A549 (cell line): Measurements from ENCODE around the gene INCA1. TPM values are rescaled to one million over a fixed set of nuclear protein-coding genes. Genes with fewer than 3 reads are reported as not detected.

Experiments used
- ATAC-seq, 2 experiments: fragments of 200-7000 bp in 1 of 2; fragments of >200 bp in 1 of 2; cut with Nextera tagmentation in 1 of 2; cut with Tn5 transposase in 1 of 2; 3 replicates each; pipeline versions ENCODE4 v1.8.0 to v1.9.1; 2018 to 2020; ENCODE audit warnings: mild to moderate bottlenecking in 1 of 2, moderate library complexity in 1 of 2
- CTCF ChIA-PET: fragments of 300-600 bp; sonication (Branson Sonifier 250); formaldehyde crosslinking; extraction: SDS; loops from one replicate; lab custom pipeline; 2021; ENCODE audit warnings: antibody characterized with exemption, inconsistent platforms; lab: Yijun Ruan, JAX
- POLR2A ChIA-PET: fragments of 350-600 bp; formaldehyde crosslinking; extraction: SDS; loops from one replicate; lab custom pipeline; 2021; ENCODE audit warnings: antibody characterized with exemption, inconsistent platforms; lab: Yijun Ruan, JAX
- DNase-seq, 2 experiments: peaks; one replicate each; pipeline versions ENCODE4 v3.0.0 to v3.0.0-alpha.2; 2011 to 2016; ENCODE audit warnings: low read depth in 1 of 2, low spot score in 1 of 2
- FAIRE-seq: peaks from 2 replicates; lab custom pipeline; 2011; peaks lifted over from hg19 to GRCh38; lab: Jason Lieb, UNC
- H3K27ac ChIP-seq, 2 experiments: fragments of >200 bp; sonication (Bioruptor Twin); formaldehyde crosslinking; 3 replicates each; pipeline ENCODE4 v1.5.1; 2016 to 2017
- H3K4me1 ChIP-seq: fragments of >200 bp; sonication (Bioruptor Twin); formaldehyde crosslinking; 3 replicates; pipeline ENCODE4 v1.6.1; 2016
- H3K4me2 ChIP-seq: fragments of >200 bp; sonication (Bioruptor Twin); formaldehyde crosslinking; 3 replicates; pipeline ENCODE4 v1.6.1; 2016
- H3K4me3 ChIP-seq: fragments of >200 bp; sonication (Bioruptor Twin); formaldehyde crosslinking; 3 replicates; pipeline ENCODE4 v1.5.1; 2016
- H3K9me3 ChIP-seq: fragments of >200 bp; sonication (Bioruptor Twin); formaldehyde crosslinking; 3 replicates; pipeline ENCODE4 v1.6.1; 2016
- BCL3 ChIP-seq: fragments of >200 bp; sonication (Bioruptor Twin); formaldehyde crosslinking; IDR thresholded peaks from 3 replicates; pipeline ENCODE4 v1.6.1; 2016
- CBX2 ChIP-seq: fragments of 200-600 bp; sonication (generic); IDR thresholded peaks from 2 replicates; pipeline ENCODE4 v1.6.1; 2016; ENCODE audit warnings: low read depth, mild to moderate bottlenecking, borderline replicate concordance
- CBX8 ChIP-seq: fragments of 200-600 bp; sonication (generic); IDR thresholded peaks from 2 replicates; pipeline ENCODE4 v1.6.1; 2016
- CHD4 ChIP-seq: fragments of 200-600 bp; sonication (generic); IDR thresholded peaks from 2 replicates; pipeline ENCODE4 v1.6.1; 2016; ENCODE audit warnings: antibody characterized with exemption, mild to moderate bottlenecking, borderline replicate concordance
- EP300 ChIP-seq, 2 experiments: fragments of >200 bp; sonication (Bioruptor Twin); formaldehyde crosslinking; IDR thresholded peaks; 2 replicates in 1 of 2; 3 replicates in 1 of 2; pipeline ENCODE4 v1.6.1; 2016 to 2017
- FOSL2 ChIP-seq, 2 experiments: fragments of 450-650 bp in 1 of 2; fragments of >200 bp in 1 of 2; sonication (Bioruptor Twin) in 1 of 2; formaldehyde crosslinking; IDR thresholded peaks; 2 replicates each; pipeline versions ENCODE4 v1.5.0 to v1.6.1; 2016 to 2020; ENCODE audit warnings: mild to moderate bottlenecking in 1 of 2, moderate library complexity in 1 of 2
- HEYL ChIP-seq: fragments of 250-450 bp; sonication (Bioruptor Pico); IDR thresholded peaks from 2 replicates; pipeline ENCODE4 v1.8.0; 2021; ENCODE audit warnings: mild to moderate bottlenecking, moderate library complexity
- MAFK ChIP-seq: fragments of 450-650 bp; IDR thresholded peaks from 2 replicates; pipeline ENCODE4 v1.6.1; 2014; ENCODE audit not compliant: partially characterized antibody
- MYC ChIP-seq: IDR thresholded peaks from 2 replicates; pipeline ENCODE4 v1.6.1; 2012; ENCODE audit warnings: mild to moderate bottlenecking, inconsistent platforms, low read length, improper control_type of control experiment, borderline replicate concordance
- NFE2L2 ChIP-seq: fragments of 150-350 bp; conservative IDR thresholded peaks from 2 replicates; pipeline ENCODE4 v1.6.1; 2014; ENCODE audit warnings: low read length
- NPAS2 ChIP-seq: fragments of 250-450 bp; sonication (Bioruptor Pico); IDR thresholded peaks from 2 replicates; pipeline ENCODE4 v1.8.0; 2022; ENCODE audit warnings: mild to moderate bottlenecking, moderate library complexity, borderline replicate concordance
- NR3C1 ChIP-seq: fragments of >200 bp; sonication (Bioruptor Twin); formaldehyde crosslinking; IDR thresholded peaks from 3 replicates; pipeline ENCODE4 v1.6.1; 2017
- PHF8 ChIP-seq: fragments of 200-600 bp; sonication (generic); IDR thresholded peaks from 2 replicates; pipeline ENCODE4 v1.6.1; 2016; ENCODE audit warnings: low read depth, mild to moderate bottlenecking, antibody characterized with exemption, moderate library complexity, borderline replicate concordance
- POLR2A ChIP-seq: IDR thresholded peaks from 2 replicates; pipeline ENCODE4 v1.6.1; 2012; ENCODE audit warnings: mild to moderate bottlenecking, low read length
- RARB ChIP-seq: fragments of 250-450 bp; sonication (Bioruptor Pico); IDR thresholded peaks from 2 replicates; pipeline ENCODE4 v1.8.0; 2021; ENCODE audit warnings: mild to moderate bottlenecking, moderate library complexity
- RFX5 ChIP-seq: fragments of 450-650 bp; IDR thresholded peaks from 2 replicates; pipeline ENCODE4 v1.7.1; 2014; ENCODE audit warnings: antibody characterized with exemption, mild to moderate bottlenecking, moderate library complexity
- SREBF2 ChIP-seq: fragments of 450-650 bp; IDR thresholded peaks from 2 replicates; pipeline ENCODE4 v1.6.1; 2014; ENCODE audit warnings: mild to moderate bottlenecking, moderate library complexity
- TP53 ChIP-seq: fragments of 250-450 bp; sonication (Bioruptor Pico); IDR thresholded peaks from 2 replicates; pipeline ENCODE4 v1.5.0; 2021; ENCODE audit warnings: mild to moderate bottlenecking, moderate library complexity
- WGBS: methylation state at CpG from one replicate; pipeline ENCODE4 v1.1.6; 2017; ENCODE audit errors: missing lambda C conversion rate; 5-methylcytosine and 5-hydroxymethylcytosine counted together
- polyA plus RNA-seq, 4 experiments: library from polyadenylated mRNA; depleted of rRNA in 3 of 4; stranded (reverse); fragments of >200 nt; fragmentation: RNase III in 1 of 4; extraction: RNeasy Plus Mini Kit Qiagen cat#74134 plus additional on column Dnase treatment in 1 of 4; gene quantifications; 2 replicates in 3 of 4; 3 replicates in 1 of 4; pipeline ENCODE4 v1.2.3, GENCODE V29; 2011 to 2017
- TF ChIP-seq, protein P1 (sequence below): IDR thresholded peaks from 2 replicates; pipeline ENCODE4 v1.6.1; 2012
- TF ChIP-seq, protein P2 (sequence below): fragments of 250-450 bp; sonication (Bioruptor Pico); IDR thresholded peaks from 2 replicates; pipeline ENCODE4 v1.5.0; 2021; ENCODE audit warnings: mild to moderate bottlenecking, moderate library complexity, borderline replicate concordance
- TF ChIP-seq, protein P3 (sequence below): IDR thresholded peaks from 2 replicates; pipeline ENCODE4 v1.6.1; 2012; ENCODE audit warnings: low read depth, borderline replicate concordance

INCA1 gene
- polyA plus RNA-seq, 2 of the 4 experiments (the other 2 are of a cell fraction) = 0.66 to 1.1 TPM

DNA sequence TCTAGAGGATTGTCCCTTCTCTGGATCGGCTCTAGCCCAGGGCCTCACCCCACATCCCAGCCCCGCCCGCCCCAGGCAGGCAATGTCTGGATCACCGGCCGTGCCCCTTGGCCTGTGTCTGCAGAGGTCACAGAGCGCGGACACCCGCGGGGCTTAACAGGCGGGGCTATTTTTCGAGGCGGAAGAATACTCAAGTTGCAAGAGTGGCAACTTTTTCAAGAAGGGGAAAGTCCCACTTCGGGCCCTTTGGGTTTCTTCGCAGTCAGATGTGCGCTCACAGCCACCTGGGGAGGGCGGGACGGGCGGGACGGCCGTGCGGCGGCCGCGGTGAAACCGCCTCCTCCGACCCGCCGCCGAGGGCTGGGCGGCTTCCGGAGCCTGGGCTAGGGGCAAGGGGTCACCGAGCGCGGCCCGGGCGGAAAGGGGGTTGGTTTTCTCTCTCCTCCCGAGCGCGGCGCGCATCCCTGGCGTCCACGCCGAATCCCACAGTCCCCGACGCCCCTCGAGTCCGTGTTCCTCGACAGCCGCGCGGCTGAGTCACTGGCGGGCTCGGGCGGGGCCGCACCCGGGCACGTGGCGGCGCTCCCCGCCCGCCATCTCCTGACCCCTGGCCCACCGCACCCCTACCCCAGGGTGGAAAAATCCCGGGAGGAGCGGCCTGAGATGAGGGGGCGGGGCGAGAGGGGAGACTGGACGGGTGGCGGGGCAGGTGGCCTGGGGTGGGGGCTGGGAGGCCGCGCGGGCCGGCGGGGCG lies 47.8 kb downstream of the INCA1 start (continued):
- TF ChIP-seq, protein P1, sequence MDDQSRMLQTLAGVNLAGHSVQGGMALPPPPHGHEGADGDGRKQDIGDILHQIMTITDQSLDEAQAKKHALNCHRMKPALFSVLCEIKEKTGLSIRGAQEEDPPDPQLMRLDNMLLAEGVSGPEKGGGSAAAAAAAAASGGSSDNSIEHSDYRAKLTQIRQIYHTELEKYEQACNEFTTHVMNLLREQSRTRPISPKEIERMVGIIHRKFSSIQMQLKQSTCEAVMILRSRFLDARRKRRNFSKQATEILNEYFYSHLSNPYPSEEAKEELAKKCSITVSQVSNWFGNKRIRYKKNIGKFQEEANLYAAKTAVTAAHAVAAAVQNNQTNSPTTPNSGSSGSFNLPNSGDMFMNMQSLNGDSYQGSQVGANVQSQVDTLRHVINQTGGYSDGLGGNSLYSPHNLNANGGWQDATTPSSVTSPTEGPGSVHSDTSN = no peak; the same call in 1 of the 2 replicates
- TF ChIP-seq SREBF2 = no peak
- no peak for TF ChIP-seq NFE2L2
- TF ChIP-seq MAFK = no peak
- TF ChIP-seq CHD4 = no peak
- no peak for TF ChIP-seq CBX8
- TF ChIP-seq RFX5 = no peak
- 0 out of 2 replicates have a peak, but pooled peaks have one; percentile 4 for TF ChIP-seq PHF8
- TF ChIP-seq, protein P2, sequence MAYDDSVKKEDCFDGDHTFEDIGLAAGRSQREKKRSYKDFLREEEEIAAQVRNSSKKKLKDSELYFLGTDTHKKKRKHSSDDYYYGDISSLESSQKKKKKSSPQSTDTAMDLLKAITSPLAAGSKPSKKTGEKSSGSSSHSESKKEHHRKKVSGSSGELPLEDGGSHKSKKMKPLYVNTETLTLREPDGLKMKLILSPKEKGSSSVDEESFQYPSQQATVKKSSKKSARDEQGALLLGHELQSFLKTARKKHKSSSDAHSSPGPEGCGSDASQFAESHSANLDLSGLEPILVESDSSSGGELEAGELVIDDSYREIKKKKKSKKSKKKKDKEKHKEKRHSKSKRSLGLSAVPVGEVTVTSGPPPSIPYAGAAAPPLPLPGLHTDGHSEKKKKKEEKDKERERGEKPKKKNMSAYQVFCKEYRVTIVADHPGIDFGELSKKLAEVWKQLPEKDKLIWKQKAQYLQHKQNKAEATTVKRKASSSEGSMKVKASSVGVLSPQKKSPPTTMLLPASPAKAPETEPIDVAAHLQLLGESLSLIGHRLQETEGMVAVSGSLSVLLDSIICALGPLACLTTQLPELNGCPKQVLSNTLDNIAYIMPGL (CRISPR knock-in tag) = no peak
- TF ChIP-seq NPAS2 (CRISPR knock-in tag) = no peak
- TF ChIP-seq FOSL2 (IDR thresholded peaks at IDR 0.05) = no peak
- TF ChIP-seq FOSL2 (CRISPR knock-in tag; IDR thresholded peaks at IDR 0.05) = peak; percentile 83

- ChIA-PET CTCF (interaction anchor here (0.6 to 1.5 kb wide), 4 partner anchors 16 to 39 kb away, joined by 3 read pairs; partner anchors contain the start of genes CAMTA2 and SPAG7), POLR2A (interaction anchor here (0.9 to 5.3 kb wide), 8 partner anchors 9 to 239 kb away, joined by 3 to 68 read pairs (median 6); partner anchors contain the start of genes ARRB2, INCA1, KIF1C and RNF167)
- TF ChIP-seq CBX8 = no peak
- TF ChIP-seq TP53 (CRISPR knock-in tag) = peak; percentile 56
- TF ChIP-seq NR3C1 = no peak
- TF ChIP-seq FOSL2 (IDR thresholded peaks at IDR 0.05) = no peak; the same call in 1 of the 2 replicates
- TF ChIP-seq FOSL2 (CRISPR knock-in tag; IDR thresholded peaks at IDR 0.05) = peak; percentile 51; the same call in 1 of the 2 replicates
- TF ChIP-seq POLR2A = peak; percentile 64
- TF ChIP-seq, protein P3, sequence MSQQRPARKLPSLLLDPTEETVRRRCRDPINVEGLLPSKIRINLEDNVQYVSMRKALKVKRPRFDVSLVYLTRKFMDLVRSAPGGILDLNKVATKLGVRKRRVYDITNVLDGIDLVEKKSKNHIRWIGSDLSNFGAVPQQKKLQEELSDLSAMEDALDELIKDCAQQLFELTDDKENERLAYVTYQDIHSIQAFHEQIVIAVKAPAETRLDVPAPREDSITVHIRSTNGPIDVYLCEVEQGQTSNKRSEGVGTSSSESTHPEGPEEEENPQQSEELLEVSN = peak; percentile 15; the same call in 1 of the 2 replicates
- TF ChIP-seq MYC = peak; percentile 69
- Histone ChIP-seq H3K27ac (peak overlapping the region; percentile 99), H3K9me3 (no peaks in the 10 kb centered on the region), H3K4me1 (peaks cover 54% of the 10 kb centered on the region), H3K4me2 (peak overlapping the region; percentile 99), H3K4me3 (peak overlapping the region; percentile 98)
- DNase-seq = peak; percentile 95 to 98
- peak; percentile 56 for FAIRE-seq
- WGBS = 3% methylated on average over 30 of the region's 40 CpGs
- ATAC-seq = peak; percentile 47 to 69
These were observed 48.4 kb downstream of the INCA1 start for GRCh38 chr17:4948931-4949320.

DNA sequence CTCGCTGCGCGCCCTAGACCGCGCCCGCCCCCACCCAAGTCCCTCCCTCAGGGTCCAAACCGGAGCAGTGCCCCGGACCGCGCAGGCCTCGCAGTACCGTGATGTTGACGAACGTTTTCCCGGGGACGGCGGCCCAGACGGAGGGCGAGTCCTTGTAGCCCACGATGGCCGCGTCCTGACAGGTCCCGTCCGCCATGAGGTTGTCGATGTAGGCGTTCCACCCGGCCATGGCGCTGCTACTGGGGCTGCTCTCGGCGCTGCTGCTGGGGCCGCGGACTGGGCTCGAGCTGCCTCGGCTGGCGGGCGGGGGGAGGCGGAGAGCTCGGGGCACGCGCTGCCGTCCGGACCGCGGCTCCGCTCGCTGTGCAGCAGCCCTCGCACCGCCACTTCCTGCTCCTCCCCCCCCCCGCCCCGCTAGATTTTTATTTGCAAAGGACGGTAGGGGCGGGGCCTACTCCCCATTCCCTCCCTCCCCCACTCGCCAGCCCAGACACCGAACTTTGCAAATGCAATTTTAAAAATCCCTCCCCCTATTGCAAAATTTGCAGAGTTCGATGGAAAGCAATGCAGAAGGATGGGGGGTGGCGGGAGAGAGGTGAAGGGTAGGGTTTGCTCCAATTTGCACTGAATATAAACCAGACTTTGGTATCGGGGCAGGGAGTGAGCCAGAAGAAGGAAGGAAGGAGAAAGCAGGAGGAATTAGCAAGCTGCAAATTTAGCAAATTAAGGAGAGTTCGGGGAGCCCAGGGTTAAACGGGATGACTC lies 49.0 kb downstream of the INCA1 start, which contains the start of gene PFN1:
Gene PFN1, minus strand, starts transcription at position 365 of the 765 bp plus-strand sequence. Its CDS starts 136 bp downstream, at position 229.
- DNase-seq = peak; percentile 90 to 95
- under 1% methylated on average over 47 of the region's 59 CpGs for WGBS
- TF ChIP-seq MAFK = no peak
- no peak for TF ChIP-seq CBX2
- peak; percentile 94 for TF ChIP-seq BCL3
- no peak for TF ChIP-seq CBX8
- peak; percentile 94 for TF ChIP-seq POLR2A
- TF ChIP-seq, protein P2 (CRISPR knock-in tag) = no peak
- TF ChIP-seq, protein P1 = peak; percentile 49; the same call in 1 of the 2 replicates
- TF ChIP-seq CHD4 = no peak
- TF ChIP-seq EP300 (IDR thresholded peaks at IDR 0.05) = no peak
- no peak for TF ChIP-seq RARB (CRISPR knock-in tag)
- peak; percentile 95 for TF ChIP-seq PHF8
- no peak for TF ChIP-seq HEYL

More for the DNA sequence above, 49.0 kb downstream of the INCA1 start, which contains the start of gene PFN1:
- ChIA-PET CTCF (interaction anchor here (0.6 to 1.9 kb wide), 5 partner anchors 16 to 39 kb away, joined by 3 to 7 read pairs (median 3); partner anchors contain the start of genes CAMTA2 and SPAG7), POLR2A (interaction anchor here (0.9 to 5.3 kb wide), 8 partner anchors 8 to 238 kb away, joined by 3 to 68 read pairs (median 6); partner anchors contain the start of genes ARRB2, INCA1, KIF1C and RNF167)
- FAIRE-seq (no peak), ATAC-seq (peak; percentile 28 to 44)
- peak within 1 kb of the TSS; percentile 98 for H3K4me3 ChIP-seq
- H3K9me3 ChIP-seq = no peaks in the 10 kb centered on the region
- peak within 1 kb of the TSS; percentile 99 for H3K27ac ChIP-seq
- H3K4me2 ChIP-seq = peak within 1 kb of the TSS; percentile 99
- peaks cover 54% of the 10 kb centered on the region for H3K4me1 ChIP-seq
